Endothelial cell of umbilical vein (primary cell): ENCODE results near the gene ZBTB43. TPM values are rescaled to one million over a fixed set of nuclear protein-coding genes. Genes with fewer than 3 reads are reported as not detected.

ENCODE experiments used
- BruUV-seq: library from RNA; stranded (reverse); fragments of 400-500 nt; replicated peaks from 2 replicates; lab custom pipeline; 2021; lab: Mats Ljungman, UMichigan
- CTCF ChIA-PET: fragments of 300-600, 350-600 bp; sonication (Branson Sonifier 250); formaldehyde crosslinking; loops from one replicate; lab custom pipeline; 2021; ENCODE audit warnings: antibody characterized with exemption, inconsistent platforms; lab: Charles Lee
- POLR2A ChIA-PET: fragments of 300-600, 350-600 bp; sonication (Branson Sonifier 250); formaldehyde crosslinking; loops from one replicate; lab custom pipeline; 2021; ENCODE audit warnings: antibody characterized with exemption, inconsistent platforms; lab: Charles Lee
- DNase-seq: peaks from one replicate; pipeline ENCODE4 v3.0.0-alpha.2; 2011; ENCODE audit warnings: low read depth, low spot score
- FAIRE-seq: peaks from 2 replicates; lab custom pipeline; 2011; peaks lifted over from hg19 to GRCh38; lab: Jason Lieb, UNC
- H2AFZ ChIP-seq: 2 replicates; pipeline ENCODE4 v1.6.0; 2012; ENCODE audit warnings: low read depth, low read length, control low read depth, inconsistent platforms
- H3K27ac ChIP-seq: 2 replicates; pipeline ENCODE4 v1.5.1; 2011; ENCODE audit warnings: low read depth, mild to moderate bottlenecking, control low read depth, low read length, moderate library complexity; ENCODE audit not compliant: insufficient read depth
- H3K27me3 ChIP-seq, 2 experiments: 2 replicates each; pipeline versions ENCODE4 v1.6.0 to v1.6.1; 2011; ENCODE audit warnings: low read length in 2 of 2, mixed read lengths in 1 of 2; ENCODE audit not compliant: control insufficient read depth in 2 of 2, insufficient read depth in 2 of 2
- H3K36me3 ChIP-seq, 2 experiments: 2 replicates in 1 of 2; 3 replicates in 1 of 2; pipeline ENCODE4 v1.5.1; 2011; ENCODE audit warnings: low read length in 2 of 2, mild to moderate bottlenecking in 1 of 2, moderate library complexity in 1 of 2; ENCODE audit not compliant: control insufficient read depth in 2 of 2, insufficient read depth in 2 of 2; ENCODE audit errors: extremely low read depth in 1 of 2
- H3K4me1 ChIP-seq: 3 replicates; pipeline ENCODE4 v1.5.1; 2011; ENCODE audit warnings: mild to moderate bottlenecking, low read length; ENCODE audit not compliant: control insufficient read depth, insufficient read depth; ENCODE audit errors: extremely low read depth
- H3K4me2 ChIP-seq: 2 replicates; pipeline ENCODE4 v1.6.1; 2011; ENCODE audit warnings: low read length, control low read depth, mixed read lengths; ENCODE audit not compliant: insufficient read depth
- H3K4me3 ChIP-seq, 3 experiments: fragments of 200-600 bp in 1 of 3; sonication (generic), shearing (Covaris generic) in 1 of 3; replicated peaks in 1 of 3; 2 replicates each; pipeline ENCODE4 v1.5.1; 2011 to 2016; ENCODE audit warnings: control low read depth in 3 of 3, low read length in 3 of 3, mild to moderate bottlenecking in 2 of 3, inconsistent platforms in 1 of 3, low read depth in 1 of 3, moderate library complexity in 1 of 3; ENCODE audit not compliant: insufficient read depth in 1 of 3
- H3K79me2 ChIP-seq: 2 replicates; pipeline ENCODE4 v1.6.0; 2012; ENCODE audit warnings: low read length, inconsistent platforms; ENCODE audit not compliant: control insufficient read depth, insufficient read depth
- H3K9ac ChIP-seq: replicated peaks from 2 replicates; pipeline ENCODE3; 2011; ENCODE audit warnings: low read length, control low read depth; ENCODE audit not compliant: insufficient read depth; ENCODE audit errors: extremely low read depth
- H3K9me1 ChIP-seq: replicated peaks from 3 replicates; pipeline ENCODE4 v1.6.0; 2011; ENCODE audit warnings: mild to moderate bottlenecking, low read length; ENCODE audit not compliant: control insufficient read depth, insufficient read depth; ENCODE audit errors: extremely low read depth
- H3K9me3 ChIP-seq: replicated peaks from 2 replicates; pipeline ENCODE4 v1.5.1; 2012; ENCODE audit warnings: low read length, inconsistent platforms; ENCODE audit not compliant: control insufficient read depth, insufficient read depth
- H4K20me1 ChIP-seq: replicated peaks from 2 replicates; pipeline ENCODE3; 2011; ENCODE audit warnings: mild to moderate bottlenecking, low read length; ENCODE audit not compliant: control insufficient read depth, insufficient read depth; ENCODE audit errors: extremely low read depth
- CTCF ChIP-seq, 2 donors: IDR thresholded peaks; 1 replicate in 1 of 2; 2 replicates in 1 of 2; pipeline ENCODE4 v1.5.1; 2011; ENCODE audit warnings: low read length in 2 of 2, mild to moderate bottlenecking in 2 of 2, moderate library complexity in 2 of 2, control low read depth in 1 of 2, inconsistent platforms in 1 of 2, low read depth in 1 of 2; ENCODE audit not compliant: insufficient read depth in 1 of 2; ENCODE audit errors: extremely low read depth in 1 of 2
- EZH2 ChIP-seq: IDR thresholded peaks from 2 replicates; pipeline ENCODE4 v1.6.1; 2012; ENCODE audit warnings: borderline replicate concordance, low read depth, mild to moderate bottlenecking, moderate library complexity, low read length, inconsistent platforms; ENCODE audit not compliant: severe bottlenecking
- FOS ChIP-seq: IDR thresholded peaks from 2 replicates; pipeline ENCODE4 v1.6.1; 2011; ENCODE audit warnings: mild to moderate bottlenecking, low read length, moderate library complexity, borderline replicate concordance; ENCODE audit not compliant: insufficient read depth
- GATA2 ChIP-seq: IDR thresholded peaks from 2 replicates; pipeline ENCODE4 v1.7.0; 2011; ENCODE audit warnings: low read depth, mild to moderate bottlenecking, moderate library complexity, mixed read lengths, low read length; ENCODE audit not compliant: insufficient read length, insufficient read depth
- JUN ChIP-seq: IDR thresholded peaks from 2 replicates; pipeline ENCODE4 v1.6.1; 2011; ENCODE audit warnings: borderline replicate concordance, low read depth; ENCODE audit not compliant: insufficient read length, insufficient read depth
- MAX ChIP-seq: IDR thresholded peaks from 2 replicates; pipeline ENCODE4 v1.6.1; 2011; ENCODE audit not compliant: insufficient read depth, insufficient read length
- MYC ChIP-seq: IDR thresholded peaks from one replicate; pipeline ENCODE4 v1.6.1; 2011; ENCODE audit warnings: mild to moderate bottlenecking, low read depth, low read length
- POLR2A ChIP-seq: IDR thresholded peaks from 2 replicates; pipeline ENCODE4 v1.6.1; 2012; ENCODE audit warnings: low read depth, mild to moderate bottlenecking, control low read depth, low read length
- POLR2AphosphoS5 ChIP-seq: IDR thresholded peaks from 2 replicates; pipeline ENCODE4 v1.6.1; 2012; ENCODE audit warnings: low read depth, mild to moderate bottlenecking, control low read depth, low read length, moderate library complexity; ENCODE audit not compliant: insufficient read depth
- dilution Hi-C: fragments of 300-500 bp; cut with MboI; formaldehyde crosslinking; loops from one replicate; pipeline ENCODE4 v1.15.0; 2019; ENCODE audit warnings: low sequenced_read_pairs; ENCODE audit not compliant: extremely low pct_ligation_motif_present
- intact Hi-C: fragments of 100-400 bp; cut with micrococcal nuclease; formaldehyde crosslinking; loops from one replicate; pipeline ENCODE4 v1.10.0; 2022
- polyA plus RNA-seq, 4 experiments: library from polyadenylated mRNA; depleted of rRNA in 3 of 4; stranded (reverse) in 3 of 4; unstranded in 1 of 4; fragments of >200 nt; gene quantifications; 2 replicates each; pipeline versions ENCODE4 v1.2.1 to v1.2.3, GENCODE V29; 2011 to 2012; ENCODE audit warnings: missing spikeins in 1 of 4
- total RNA-seq: library from RNA; stranded (reverse); gene quantifications from 2 replicates; pipeline ENCODE4 v1.2.3, GENCODE V29; 2021

The ZBTB43 gene
- total and polyA plus RNA-seq, 2 donors (not counting 3 experiments of a cell fraction or from before 2014, with no cell fraction given): 3.2 to 9.0 TPM

- no peak overlapping the region for H3K4me2 ChIP-seq
- no peaks in the 10 kb centered on the region for H3K9me3 ChIP-seq
- no peak overlapping the region for H2AFZ ChIP-seq
- FAIRE-seq (no peak), DNase-seq (no peak)
- intact Hi-C loops (no loop called here), dilution Hi-C loops (no loop called here)
- peaks cover 10 to 12% of the 10 kb centered on the region in 2 experiments for H3K36me3 ChIP-seq
- no peak overlapping the region for H3K4me3 ChIP-seq
- H3K27me3 ChIP-seq: no peaks in the 10 kb centered on the region
- ChIA-PET CTCF (interaction anchor here (1.2 to 1.4 kb wide), 2 partner anchors 8 to 12 kb away, joined by 3 read pairs; no protein-coding TSS in a partner anchor), POLR2A (no interaction called here)
- H3K27ac ChIP-seq: no peak overlapping the region
- TF ChIP-seq FOS: no peak
- TF ChIP-seq POLR2A: no peak
- TF ChIP-seq EZH2: no peak
- no peak for TF ChIP-seq JUN
- no peak for TF ChIP-seq CTCF (IDR thresholded peaks at IDR 0.05; ENCODE audit: extremely low read depth in 1 of 2, insufficient read depth in 1 of 2, low read depth in 1 of 2, low read length in 2 of 2)
- no peak for TF ChIP-seq POLR2AphosphoS5
- no peak for TF ChIP-seq GATA2
- TF ChIP-seq MYC: no peak
- TF ChIP-seq MAX: no peak
- H3K79me2 ChIP-seq: peaks cover 11% of the 10 kb centered on the region
- H3K4me1 ChIP-seq: peaks cover 11% of the 10 kb centered on the region
- BruUV-seq: no TSS peak
- no peaks in the 10 kb centered on the region for H4K20me1 ChIP-seq
- H3K9ac ChIP-seq: no peak overlapping the region
- H3K9me1 ChIP-seq: no peaks in the 10 kb centered on the region
These were observed 76.1 kb downstream of the ZBTB43 start for GRCh38 chr9:126880947-126881332.
